RWPE1 (cell line): ENCODE measurements around the gene EYS.

ENCODE experiments used
- CTCF ChIA-PET: fragments of 350-600 bp; sonication (Branson Sonifier 250); formaldehyde crosslinking; extraction: SDS; loops from one replicate; lab custom pipeline; 2021; lab: Yijun Ruan, JAX
- POLR2A ChIA-PET: fragments of 400-600 bp; formaldehyde crosslinking; extraction: SDS; loops from one replicate; lab custom pipeline; 2020; ENCODE audit warnings: antibody characterized with exemption; ENCODE audit not compliant: low non-redundant PET; lab: Yijun Ruan, JAX
- DNase-seq: peaks from one replicate; pipeline ENCODE4 v3.0.0; 2012; ENCODE audit warnings: low spot score
- H3K27ac ChIP-seq: fragments of 450-650 bp; 2 replicates; pipeline ENCODE4 v1.5.1; 2017
- CTCF ChIP-seq: fragments of 450-650 bp; conservative IDR thresholded peaks from 2 replicates; pipeline ENCODE4 v1.5.1; 2017; ENCODE audit warnings: low read depth, mild to moderate bottlenecking

The EYS gene

GRCh38 chr6:64141680-64142079 lies 1565.3 kb downstream of the EYS start:
- H3K27ac ChIP-seq, result no peak overlapping the region
- no peak for DNase-seq
- ChIA-PET POLR2A (no interaction called here), CTCF (no interaction called here)
- TF ChIP-seq CTCF, result no peak

- no peak for TF ChIP-seq CTCF
- ChIA-PET POLR2A (no interaction called here), CTCF (no interaction called here)
- H3K27ac ChIP-seq, result no peak overlapping the region
- DNase-seq, result no peak
Measured at GRCh38 chr6:64128301-64129024, 1578.6 kb downstream of the EYS start.

- ChIA-PET CTCF (no interaction called here), POLR2A (no interaction called here)
- H3K27ac ChIP-seq, result no peak overlapping the region
- TF ChIP-seq CTCF, result no peak
- no peak for DNase-seq
Measured at GRCh38 chr6:64123761-64124633, 1583.0 kb downstream of the EYS start.

GRCh38 chr6:64122712-64123375 lies 1584.2 kb downstream of the EYS start:
- no peak overlapping the region for H3K27ac ChIP-seq
- DNase-seq, result no peak
- ChIA-PET POLR2A (no interaction called here), CTCF (no interaction called here)
- TF ChIP-seq CTCF, result no peak

- ChIA-PET CTCF (interaction anchor here (0.6 kb wide), 1 partner anchor 453 kb away, joined by 4 read pairs; no protein-coding TSS in a partner anchor), POLR2A (no interaction called here)
- no peak for TF ChIP-seq CTCF
- DNase-seq, result no peak
- no peak overlapping the region for H3K27ac ChIP-seq
Measured at GRCh38 chr6:64121011-64121565, 1585.9 kb downstream of the EYS start.

- DNase-seq, result no peak
- POLR2A ChIA-PET, result no interaction called here
- no peak for TF ChIP-seq CTCF
- no peak overlapping the region for H3K27ac ChIP-seq
- CTCF ChIA-PET, result no interaction called here
Measured at GRCh38 chr6:64113704-64114103, 1593.3 kb downstream of the EYS start.
